GM21619 (cell line): ENCODE data around the gene TTC9.

Source experiments
- ATAC-seq: cut with Tn5 transposase; IDR thresholded peaks from one replicate; pipeline ENCODE4 v1.9.1; 2021; ENCODE audit not compliant: unreplicated experiment

The TTC9 gene

GRCh38 chr14:70643967-70644366 lies 2.3 kb downstream of the TTC9 start:
- no peak for ATAC-seq

- ATAC-seq = no peak
These were observed 4.2 kb downstream of the TTC9 start for GRCh38 chr14:70645892-70646291.

- no peak for ATAC-seq
These were observed 5.0 kb downstream of the TTC9 start for GRCh38 chr14:70646705-70647104.

GRCh38 chr14:70648346-70648745 lies 6.6 kb downstream of the TTC9 start:
- ATAC-seq = no peak

GRCh38 chr14:70649803-70650202 lies 8.1 kb downstream of the TTC9 start:
- ATAC-seq = no peak

- ATAC-seq = no peak
These were observed 9.8 kb downstream of the TTC9 start for GRCh38 chr14:70651522-70651921.

- no peak for ATAC-seq
These were observed 11.2 kb downstream of the TTC9 start for GRCh38 chr14:70652871-70653270.

- ATAC-seq = no peak
These were observed 11.9 kb downstream of the TTC9 start for GRCh38 chr14:70653662-70654061.

- peak; percentile 29 for ATAC-seq
These were observed 12.9 kb downstream of the TTC9 start for GRCh38 chr14:70654632-70655031.

GRCh38 chr14:70655110-70655826 lies 13.6 kb downstream of the TTC9 start:
- ATAC-seq = peak; percentile 79

GRCh38 chr14:70658899-70659298 lies 17.2 kb downstream of the TTC9 start:
- ATAC-seq = no peak

- no peak for ATAC-seq
These were observed 19.5 kb downstream of the TTC9 start for GRCh38 chr14:70660967-70661893.

GRCh38 chr14:70662080-70662479 lies 20.4 kb downstream of the TTC9 start:
- no peak for ATAC-seq

GRCh38 chr14:70662816-70663215 lies 21.1 kb downstream of the TTC9 start:
- no peak for ATAC-seq

- ATAC-seq = peak; percentile 40
These were observed 22.0 kb downstream of the TTC9 start for GRCh38 chr14:70663707-70664179.

GRCh38 chr14:70664698-70665447 lies 23.2 kb downstream of the TTC9 start:
- peak; percentile 8 for ATAC-seq

- ATAC-seq = peak; percentile 49
These were observed 24.0 kb downstream of the TTC9 start for GRCh38 chr14:70665448-70666360.

- ATAC-seq = no peak
These were observed 24.6 kb downstream of the TTC9 start for GRCh38 chr14:70666361-70666686.

GRCh38 chr14:70670992-70671651 lies 29.4 kb downstream of the TTC9 start:
- no peak for ATAC-seq
